Measurements from ENCODE around the gene RAI1.
"Not testable (repeated sequence)": the region's sequence is repeated elsewhere in the genome, so short reads cannot be mapped to it uniquely, and the experiment has no call there.

RAI1 gene

GRCh38 chr17:17682737-17683680, 1.8 kb downstream of the RAI1 start:
- no peak for DNase-seq

- no peak for DNase-seq
These were observed 2.6 kb downstream of the RAI1 start for GRCh38 chr17:17683710-17684365.

- DNase-seq, result no peak
These were observed 3.9 kb downstream of the RAI1 start for GRCh38 chr17:17684906-17685774.

- no peak for DNase-seq
These were observed 4.6 kb downstream of the RAI1 start for GRCh38 chr17:17685775-17686291.

GRCh38 chr17:17689312-17689711, 8.1 kb downstream of the RAI1 start:
- DNase-seq, result no peak

- DNase-seq, result not testable (repeated sequence)
These were observed 9.0 kb downstream of the RAI1 start for GRCh38 chr17:17690233-17690632.

- no peak for DNase-seq
These were observed 10.4 kb downstream of the RAI1 start for GRCh38 chr17:17691468-17692263.

- DNase-seq, result no peak
These were observed 11.3 kb downstream of the RAI1 start for GRCh38 chr17:17692353-17693252.

- no peak for DNase-seq
These were observed 12.3 kb downstream of the RAI1 start for GRCh38 chr17:17693253-17694168.

- no peak for DNase-seq
These were observed 13.2 kb downstream of the RAI1 start for GRCh38 chr17:17694169-17695081.

- no peak for DNase-seq
These were observed 14.8 kb downstream of the RAI1 start for GRCh38 chr17:17696085-17696484.

- DNase-seq, result no peak
These were observed 15.8 kb downstream of the RAI1 start for GRCh38 chr17:17696882-17697633.

GRCh38 chr17:17698371-17698770, 17.1 kb downstream of the RAI1 start:
- no peak for DNase-seq

GRCh38 chr17:17698869-17699351, 17.7 kb downstream of the RAI1 start:
- DNase-seq, result no peak

GRCh38 chr17:17699491-17699890, 18.2 kb downstream of the RAI1 start:
- DNase-seq, result no peak

- DNase-seq, result no peak
These were observed 19.2 kb downstream of the RAI1 start for GRCh38 chr17:17700251-17700969.

- no peak for DNase-seq
These were observed 19.9 kb downstream of the RAI1 start for GRCh38 chr17:17701112-17701511.
